HepG2 (cell line): ENCODE data around the gene TP53AIP1.

Experiments
- ASH2L ChIP-seq: fragments of 300-600, 200-600 bp; sonication (generic); IDR thresholded peaks from 2 replicates; pipeline ENCODE4 v1.7.0; 2017; ENCODE audit warnings: low read depth, mild to moderate bottlenecking, moderate library complexity, mixed read lengths, low read length; ENCODE audit not compliant: insufficient read length
- HES4 ChIP-seq: sonication (generic); formaldehyde crosslinking; IDR thresholded peaks from 2 replicates; pipeline ENCODE4 v1.9.0; 2021; ENCODE audit warnings: mild to moderate bottlenecking, missing genetic modification reagents, borderline replicate concordance
- ZNF274 ChIP-seq: sonication (generic); formaldehyde crosslinking; IDR thresholded peaks from 2 replicates; pipeline ENCODE4 v1.5.1; 2020; ENCODE audit warnings: mild to moderate bottlenecking, missing genetic modification reagents
- ZNF709 ChIP-seq: sonication (generic); formaldehyde crosslinking; IDR thresholded peaks from 2 replicates; pipeline ENCODE4 v1.5.0; 2020; ENCODE audit warnings: mild to moderate bottlenecking, missing genetic modification reagents

DNA sequence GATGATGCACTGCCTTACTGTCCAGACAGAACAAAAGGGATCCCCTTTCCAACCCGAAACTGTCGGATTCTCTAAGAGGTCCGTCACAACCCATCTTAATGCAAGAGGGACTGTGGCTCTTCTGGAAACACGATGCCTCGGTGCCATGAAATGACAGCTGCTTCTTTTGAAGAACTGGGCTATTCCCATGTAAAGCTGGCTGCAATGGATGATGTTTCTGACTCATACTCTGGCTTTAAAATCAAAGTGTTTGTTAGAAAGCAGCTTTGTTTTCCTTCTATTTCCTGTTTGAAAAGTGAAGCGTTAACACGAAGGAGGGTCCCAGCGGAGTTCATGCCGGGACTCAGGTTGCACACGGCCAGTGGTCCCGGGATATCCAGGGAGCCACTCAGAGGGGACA is 3.1 kb downstream of the TP53AIP1 start:
- no peak for TF ChIP-seq ZNF274
- TF ChIP-seq ASH2L = no peak
- TF ChIP-seq ZNF709 (CRISPR knock-in tag) = no peak
- TF ChIP-seq HES4 = no peak
